Stimulated activated CD8-positive, alpha-beta memory T cell treated with anti-CD3 and anti-CD28 coated beads, Interleukin-2, amount 100 ng/mL, for 1 hour (primary cell): ENCODE data around the gene ENPP1.
"Not testable (repeated sequence)": the region's sequence is repeated elsewhere in the genome, so short reads cannot be mapped to it uniquely, and the experiment has no call there.

Source experiments
- DNase-seq, 2 donors: peaks; one replicate each; pipeline ENCODE4 v3.0.0-alpha.2; 2020; ENCODE audit warnings: low read depth in 2 of 2

ENPP1 gene

GRCh38 chr6:131831392-131831791 lies 23.6 kb downstream of the ENPP1 start:
- DNase-seq = no peak

DNA sequence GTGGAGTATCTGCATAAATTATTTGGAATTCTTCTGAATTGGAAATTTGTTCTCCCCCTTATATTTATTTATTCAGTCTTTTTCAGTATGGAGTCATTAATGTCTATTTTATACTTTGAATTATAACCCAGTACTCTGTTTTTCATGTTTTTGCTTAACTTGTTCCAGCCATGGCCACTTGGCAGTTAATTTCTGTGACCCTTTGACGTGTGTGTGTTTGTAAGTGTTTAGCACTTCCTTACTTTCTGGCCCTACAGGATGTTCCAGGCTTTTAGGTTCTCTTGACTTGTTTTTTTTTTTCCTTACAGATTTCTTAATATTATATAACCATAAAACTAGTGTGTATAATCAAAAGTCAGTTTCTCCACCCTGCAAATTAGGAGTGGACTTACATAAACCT lies 24.1 kb downstream of the ENPP1 start:
- DNase-seq = no peak

DNA sequence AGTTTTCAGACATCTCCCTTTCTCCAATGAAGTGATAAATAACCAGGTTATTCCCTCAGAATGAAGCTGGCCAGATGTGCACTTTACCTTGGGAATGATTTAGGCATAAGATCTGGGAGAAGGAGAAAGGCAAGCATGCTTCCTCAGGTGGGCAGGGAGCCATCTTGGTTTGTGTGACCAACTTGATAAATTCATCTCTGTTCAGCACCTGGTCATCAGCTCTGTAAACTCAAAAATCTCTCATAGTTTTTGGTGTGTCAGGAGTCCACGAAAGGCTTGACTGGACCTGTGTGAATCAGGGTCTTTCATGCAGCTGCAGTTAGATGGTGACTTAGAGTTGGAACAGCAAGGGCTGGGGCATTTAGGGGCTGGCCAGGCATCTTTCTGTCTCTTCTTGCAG lies 24.5 kb downstream of the ENPP1 start:
- no peak for DNase-seq

- DNase-seq = no peak
These were observed 30.2 kb downstream of the ENPP1 start for GRCh38 chr6:131838051-131838450.

DNA sequence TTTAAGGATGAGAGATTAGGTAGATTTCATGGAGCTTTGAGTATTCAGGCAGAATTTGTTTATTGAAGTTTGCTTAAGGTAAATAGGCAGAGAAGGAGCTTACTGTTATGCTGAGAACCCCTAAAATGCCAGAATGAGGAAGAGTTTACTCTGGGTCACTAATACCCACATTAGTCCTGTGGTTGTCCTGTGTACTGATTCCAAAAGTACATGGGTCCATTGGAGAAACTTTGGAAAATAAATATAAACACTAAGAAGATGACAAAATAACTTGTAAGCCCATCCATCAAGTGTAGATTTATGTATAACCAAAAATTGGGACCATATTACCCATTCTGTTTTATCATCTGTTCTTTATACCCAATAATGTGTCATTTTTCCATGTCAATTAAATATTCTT lies 31.6 kb downstream of the ENPP1 start:
- DNase-seq = no peak

- no peak for DNase-seq
These were observed 32.6 kb downstream of the ENPP1 start for GRCh38 chr6:131840441-131840840.

GRCh38 chr6:131840936-131841583 lies 33.2 kb downstream of the ENPP1 start:
- DNase-seq = no peak

DNA sequence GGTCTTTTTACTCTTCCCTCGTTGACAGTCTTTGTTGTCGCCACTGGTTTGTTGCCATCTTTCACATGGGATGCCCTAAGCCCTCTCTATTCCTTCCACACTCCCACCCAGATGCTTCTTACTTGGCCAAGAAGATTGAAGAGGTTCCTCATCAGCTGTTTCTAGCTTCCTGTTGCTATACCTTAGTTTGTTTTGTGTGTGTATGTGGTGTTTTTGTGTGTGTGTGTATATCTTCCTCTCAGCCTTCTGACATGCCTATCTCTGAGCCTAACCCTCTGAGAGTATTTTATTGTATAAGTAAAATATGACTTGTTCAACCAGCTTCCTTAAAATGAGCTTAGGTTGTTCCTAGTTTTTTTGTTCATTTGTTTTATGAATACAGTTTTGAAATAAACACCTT lies 35.9 kb downstream of the ENPP1 start:
- no peak for DNase-seq

GRCh38 chr6:131844243-131844841 lies 36.5 kb downstream of the ENPP1 start:
- no peak for DNase-seq

DNA sequence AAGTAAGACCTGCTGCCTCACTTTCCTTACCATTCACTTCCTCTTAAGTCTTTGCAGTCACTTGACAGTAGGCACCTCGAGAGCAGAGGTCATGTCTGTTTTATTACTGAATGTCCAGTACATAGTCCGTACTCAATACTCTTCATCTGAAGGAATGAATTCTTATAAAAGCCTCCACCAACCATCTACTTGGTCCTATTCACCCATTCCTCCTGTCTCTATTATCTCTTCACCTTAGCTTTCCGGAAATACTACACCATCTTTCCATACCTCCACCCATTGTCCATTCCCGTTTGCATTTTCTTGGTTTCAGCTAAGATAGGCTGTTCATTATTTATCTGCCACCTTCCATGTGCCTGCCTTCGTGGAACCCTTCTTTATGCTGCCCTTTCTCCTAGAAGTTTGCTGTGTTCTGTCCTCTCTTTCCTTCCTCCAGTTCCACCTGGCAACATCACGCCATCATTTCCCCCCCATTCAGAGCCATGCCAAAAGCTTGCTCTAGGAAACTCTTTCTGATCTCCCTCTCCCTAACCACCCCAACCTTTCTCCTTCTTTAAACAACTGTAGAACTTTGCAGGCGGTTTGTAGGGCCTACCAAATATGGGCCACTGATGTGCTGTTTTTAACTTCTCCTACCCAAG lies 38.3 kb downstream of the ENPP1 start:
- no peak for DNase-seq

- DNase-seq = no peak
These were observed 39.1 kb downstream of the ENPP1 start for GRCh38 chr6:131846905-131847304.

GRCh38 chr6:131849799-131850198 lies 42.0 kb downstream of the ENPP1 start:
- DNase-seq = no peak

- DNase-seq = no peak
These were observed 43.4 kb downstream of the ENPP1 start for GRCh38 chr6:131851049-131851769.

DNA sequence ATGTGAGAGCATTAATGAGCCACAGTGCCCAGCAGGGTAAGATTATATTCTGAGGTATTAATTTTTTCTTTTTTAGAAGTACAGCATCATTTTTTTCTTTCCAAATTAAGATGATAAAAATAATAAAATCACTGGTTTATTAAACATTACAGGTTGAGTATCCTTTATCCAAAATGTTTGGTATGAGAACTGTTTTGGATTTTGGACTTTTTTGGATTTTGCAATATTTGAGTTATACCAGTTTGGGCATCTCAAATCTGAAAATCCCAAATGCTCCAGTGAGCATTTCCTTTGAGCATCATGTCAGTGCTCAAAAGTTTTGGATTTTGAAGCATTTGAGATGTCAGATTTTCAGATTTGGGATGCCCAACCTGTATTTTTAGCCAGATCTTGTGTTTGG lies 44.4 kb downstream of the ENPP1 start:
- DNase-seq = no peak

- DNase-seq = no peak
These were observed 47.0 kb downstream of the ENPP1 start for GRCh38 chr6:131854803-131855202.

DNA sequence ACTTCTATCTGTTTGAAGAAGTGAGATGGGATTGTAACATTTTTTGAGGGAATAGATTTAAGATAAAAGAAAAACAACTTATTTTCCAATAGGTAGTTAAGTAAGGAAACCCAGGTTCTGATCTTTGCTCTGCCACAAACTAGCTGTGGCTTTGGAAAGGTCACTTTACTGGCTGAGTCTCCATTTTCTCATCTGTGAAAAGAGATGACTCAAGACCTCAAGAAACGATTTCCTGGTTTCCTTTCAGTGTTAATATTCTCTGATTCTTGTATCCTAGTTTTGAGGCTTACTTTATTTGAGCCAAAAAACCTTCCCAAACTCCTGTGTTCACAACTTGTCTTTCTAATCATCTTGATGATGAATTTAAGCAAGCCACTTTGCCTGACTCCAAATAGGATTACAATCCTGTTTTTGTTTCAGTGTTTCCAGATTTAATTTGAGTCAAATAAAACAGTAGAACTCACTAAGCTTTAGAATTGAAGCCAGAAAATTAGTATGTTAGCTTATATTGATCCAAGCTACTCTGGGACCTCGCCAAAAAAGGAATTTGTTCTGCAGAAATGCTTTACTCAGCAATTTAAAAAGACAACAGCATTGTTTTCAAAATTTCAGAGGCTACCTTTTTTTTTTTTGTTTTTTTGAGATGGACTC lies 51.1 kb downstream of the ENPP1 start:
- DNase-seq = no peak

GRCh38 chr6:131859658-131860057 lies 51.8 kb downstream of the ENPP1 start:
- not testable (repeated sequence) for DNase-seq

DNA sequence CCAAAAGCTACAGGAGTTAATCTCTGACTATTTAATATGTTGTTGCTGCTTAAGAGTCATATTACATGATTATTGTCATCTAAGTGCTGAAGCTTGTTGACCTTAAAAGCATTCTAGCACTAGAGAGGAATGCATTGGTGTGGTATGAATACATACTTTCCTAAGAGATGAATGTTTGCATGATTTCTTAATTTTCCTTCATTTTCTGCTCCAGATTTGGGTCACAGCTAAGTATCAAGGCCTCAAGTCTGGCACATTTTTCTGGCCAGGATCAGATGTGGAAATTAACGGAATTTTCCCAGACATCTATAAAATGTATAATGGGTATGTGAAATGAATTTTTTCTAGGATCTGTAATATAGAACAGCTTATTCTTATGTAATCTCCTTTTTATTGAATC lies 53.6 kb downstream of the ENPP1 start:
- no peak for DNase-seq

DNA sequence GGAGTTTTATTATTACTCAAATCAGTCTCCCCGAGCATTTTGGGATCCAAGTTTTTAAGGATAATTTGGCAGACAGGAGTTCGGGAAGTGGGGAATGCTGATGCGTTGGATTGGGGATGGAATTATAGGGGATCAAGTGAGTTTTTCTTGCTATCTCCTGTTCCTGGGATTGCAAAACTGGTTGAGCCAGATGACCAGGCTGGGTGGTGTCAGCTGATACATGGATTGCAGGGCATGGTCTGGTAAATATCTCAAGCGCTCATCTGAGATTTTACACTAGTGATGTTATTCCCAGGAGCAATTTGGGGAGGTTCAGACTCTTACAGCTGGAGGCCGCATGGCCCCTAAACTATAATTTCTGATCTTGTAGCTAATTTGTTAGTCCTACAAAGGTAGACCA lies 54.7 kb downstream of the ENPP1 start:
- DNase-seq = no peak

- DNase-seq = no peak
These were observed 59.9 kb downstream of the ENPP1 start for GRCh38 chr6:131867744-131868143.

GRCh38 chr6:131868836-131869235 lies 61.0 kb downstream of the ENPP1 start:
- no peak for DNase-seq

DNA sequence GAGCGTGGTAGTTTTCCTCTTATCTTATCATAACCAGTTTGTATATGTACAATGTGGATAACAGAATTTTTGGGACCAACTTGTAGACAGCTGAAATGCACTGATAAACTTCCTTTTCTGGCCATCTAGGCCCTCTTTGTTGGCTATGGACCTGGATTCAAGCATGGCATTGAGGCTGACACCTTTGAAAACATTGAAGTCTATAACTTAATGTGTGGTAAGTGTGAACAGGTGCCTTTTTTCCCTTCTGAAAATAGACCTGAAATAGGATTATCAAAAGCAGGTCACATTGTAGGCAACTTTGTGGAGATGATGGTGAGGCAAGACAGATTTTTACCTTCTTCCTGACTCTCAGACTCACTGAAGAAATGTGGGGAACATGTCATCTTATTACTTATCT lies 67.8 kb downstream of the ENPP1 start:
- no peak for DNase-seq
